H1 (cell line): Measurements from ENCODE around the gene IRAK4. TPM values are rescaled to one million over a fixed set of nuclear protein-coding genes. Genes with fewer than 3 reads are reported as not detected.

Source experiments
- BCL11A ChIP-seq, 2 experiments: IDR thresholded peaks; one replicate each; pipeline ENCODE4 v1.6.1; 2011; ENCODE audit warnings: low read depth in 2 of 2, low read length in 2 of 2, mild to moderate bottlenecking in 2 of 2
- EGR1 ChIP-seq: IDR thresholded peaks from 2 replicates; pipeline ENCODE4 v1.6.1; 2011; ENCODE audit warnings: low read depth, low read length, borderline replicate concordance
- KDM4A ChIP-seq: IDR thresholded peaks from one replicate; pipeline ENCODE4 v1.7.1; 2012; ENCODE audit warnings: low read depth, mild to moderate bottlenecking, moderate library complexity, low read length, inconsistent platforms; ENCODE audit not compliant: severe bottlenecking
- NANOG ChIP-seq: IDR thresholded peaks from 2 replicates; pipeline ENCODE4 v1.6.1; 2011; ENCODE audit warnings: low read length, low read depth, mild to moderate bottlenecking, inconsistent platforms; ENCODE audit not compliant: insufficient read depth, poor library complexity, severe bottlenecking
- SIRT6 ChIP-seq: IDR thresholded peaks from one replicate; pipeline ENCODE4 v1.7.1; 2012; ENCODE audit warnings: low read length, inconsistent platforms
- SRF ChIP-seq: IDR thresholded peaks from 2 replicates; pipeline ENCODE4 v1.6.1; 2011; ENCODE audit warnings: mild to moderate bottlenecking, low read depth, low read length, moderate library complexity
- TAF7 ChIP-seq: optimal IDR thresholded peaks from 2 replicates; pipeline ENCODE3; 2011; ENCODE audit warnings: low read depth, mild to moderate bottlenecking, inconsistent platforms, low read length, moderate library complexity, borderline replicate concordance
- polyA plus RNA-seq, 7 experiments: library from polyadenylated mRNA; depleted of rRNA in 3 of 7; stranded (reverse) in 5 of 7; unstranded in 2 of 7; fragments of >200 nt in 5 of 7; fragments of 200-250 nt in 2 of 7; gene quantifications; 1 replicate in 5 of 7; 2 replicates in 1 of 7; 4 replicates in 1 of 7; pipeline versions ENCODE4 v1.2.1 to v1.2.3, GENCODE V29; 2011 to 2013; ENCODE audit warnings: missing spikeins in 2 of 7, mixed read lengths in 2 of 7
- total RNA-seq: library from RNA; stranded (reverse); fragmentation: NEBNext Ultra II Directional; extraction: Animal tissue kit (Norgen Biotek cat#: 25700); gene quantifications from 2 replicates; pipeline ENCODE4 v1.2.1, GENCODE V29; 2021
- TF ChIP-seq, protein P1 (sequence below): IDR thresholded peaks from 2 replicates; pipeline ENCODE4 v1.6.1; 2012; ENCODE audit warnings: inconsistent platforms
- TF ChIP-seq, protein P2 (sequence below): fragments of 300-600 bp; sonication (generic); IDR thresholded peaks from 2 replicates; pipeline ENCODE4 v1.7.1; 2012; ENCODE audit warnings: low read length, moderate library complexity, mild to moderate bottlenecking, inconsistent platforms; ENCODE audit not compliant: insufficient replicate concordance

Gene IRAK4
- total and polyA plus RNA-seq, 2 of the 8 experiments (the other 6 are each of a cell fraction or from before 2014, with no cell fraction given), result 2.3 to 7.7 TPM

DNA sequence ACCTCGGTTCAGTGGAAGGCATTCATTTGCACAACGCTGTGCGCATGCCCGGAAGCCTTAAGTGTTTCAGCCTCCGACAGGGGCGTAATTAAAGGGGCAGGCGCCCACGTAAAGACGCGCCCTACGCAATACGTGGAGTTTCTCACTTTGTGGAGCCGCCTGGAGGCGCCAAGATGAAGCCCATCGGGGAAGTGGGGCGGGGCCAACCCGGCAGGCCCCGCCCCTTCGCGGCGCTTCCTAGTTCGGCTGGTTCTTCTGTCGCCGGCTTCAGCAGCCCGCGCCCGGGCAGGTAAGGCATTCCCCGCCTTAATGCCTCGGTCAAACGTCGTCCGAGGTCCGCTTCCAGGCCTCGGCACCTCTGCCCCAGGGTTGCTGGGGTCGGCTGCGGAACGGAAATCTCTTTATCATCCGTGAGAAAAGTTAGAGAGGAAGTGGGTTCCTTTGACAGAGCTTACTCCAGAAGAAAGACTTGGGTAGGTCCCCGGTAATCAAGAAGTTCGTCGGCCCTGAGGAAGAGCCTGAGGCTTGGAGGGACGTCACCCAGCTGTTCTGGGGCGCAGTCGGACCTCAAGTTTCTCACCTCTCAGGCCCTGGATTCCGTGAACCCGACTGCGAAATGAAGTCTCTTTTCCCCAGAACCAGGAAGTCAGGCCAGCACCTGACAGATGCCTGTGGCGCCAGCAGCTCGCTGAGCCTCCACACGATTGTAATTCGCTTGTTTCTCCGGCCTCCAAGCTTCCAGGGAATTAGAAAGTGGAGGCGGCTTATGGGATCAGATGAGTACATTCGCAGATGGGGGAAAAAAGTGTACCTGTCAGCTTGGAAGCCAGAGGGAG, at the start of gene IRAK4, which contains the start of gene PUS7L (continued):
- TF ChIP-seq SRF (no peak), SIRT6 (no peak), KDM4A (no peak), BCL11A (IDR thresholded peaks at IDR 0.05; ENCODE audit: low read depth in 2 of 2, low read length in 2 of 2) (no peak), TAF7 (no peak), NANOG (no peak), EGR1 (no peak)
- TF ChIP-seq, protein P1, sequence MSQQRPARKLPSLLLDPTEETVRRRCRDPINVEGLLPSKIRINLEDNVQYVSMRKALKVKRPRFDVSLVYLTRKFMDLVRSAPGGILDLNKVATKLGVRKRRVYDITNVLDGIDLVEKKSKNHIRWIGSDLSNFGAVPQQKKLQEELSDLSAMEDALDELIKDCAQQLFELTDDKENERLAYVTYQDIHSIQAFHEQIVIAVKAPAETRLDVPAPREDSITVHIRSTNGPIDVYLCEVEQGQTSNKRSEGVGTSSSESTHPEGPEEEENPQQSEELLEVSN, result peak; percentile 83
- TF ChIP-seq, protein P2, sequence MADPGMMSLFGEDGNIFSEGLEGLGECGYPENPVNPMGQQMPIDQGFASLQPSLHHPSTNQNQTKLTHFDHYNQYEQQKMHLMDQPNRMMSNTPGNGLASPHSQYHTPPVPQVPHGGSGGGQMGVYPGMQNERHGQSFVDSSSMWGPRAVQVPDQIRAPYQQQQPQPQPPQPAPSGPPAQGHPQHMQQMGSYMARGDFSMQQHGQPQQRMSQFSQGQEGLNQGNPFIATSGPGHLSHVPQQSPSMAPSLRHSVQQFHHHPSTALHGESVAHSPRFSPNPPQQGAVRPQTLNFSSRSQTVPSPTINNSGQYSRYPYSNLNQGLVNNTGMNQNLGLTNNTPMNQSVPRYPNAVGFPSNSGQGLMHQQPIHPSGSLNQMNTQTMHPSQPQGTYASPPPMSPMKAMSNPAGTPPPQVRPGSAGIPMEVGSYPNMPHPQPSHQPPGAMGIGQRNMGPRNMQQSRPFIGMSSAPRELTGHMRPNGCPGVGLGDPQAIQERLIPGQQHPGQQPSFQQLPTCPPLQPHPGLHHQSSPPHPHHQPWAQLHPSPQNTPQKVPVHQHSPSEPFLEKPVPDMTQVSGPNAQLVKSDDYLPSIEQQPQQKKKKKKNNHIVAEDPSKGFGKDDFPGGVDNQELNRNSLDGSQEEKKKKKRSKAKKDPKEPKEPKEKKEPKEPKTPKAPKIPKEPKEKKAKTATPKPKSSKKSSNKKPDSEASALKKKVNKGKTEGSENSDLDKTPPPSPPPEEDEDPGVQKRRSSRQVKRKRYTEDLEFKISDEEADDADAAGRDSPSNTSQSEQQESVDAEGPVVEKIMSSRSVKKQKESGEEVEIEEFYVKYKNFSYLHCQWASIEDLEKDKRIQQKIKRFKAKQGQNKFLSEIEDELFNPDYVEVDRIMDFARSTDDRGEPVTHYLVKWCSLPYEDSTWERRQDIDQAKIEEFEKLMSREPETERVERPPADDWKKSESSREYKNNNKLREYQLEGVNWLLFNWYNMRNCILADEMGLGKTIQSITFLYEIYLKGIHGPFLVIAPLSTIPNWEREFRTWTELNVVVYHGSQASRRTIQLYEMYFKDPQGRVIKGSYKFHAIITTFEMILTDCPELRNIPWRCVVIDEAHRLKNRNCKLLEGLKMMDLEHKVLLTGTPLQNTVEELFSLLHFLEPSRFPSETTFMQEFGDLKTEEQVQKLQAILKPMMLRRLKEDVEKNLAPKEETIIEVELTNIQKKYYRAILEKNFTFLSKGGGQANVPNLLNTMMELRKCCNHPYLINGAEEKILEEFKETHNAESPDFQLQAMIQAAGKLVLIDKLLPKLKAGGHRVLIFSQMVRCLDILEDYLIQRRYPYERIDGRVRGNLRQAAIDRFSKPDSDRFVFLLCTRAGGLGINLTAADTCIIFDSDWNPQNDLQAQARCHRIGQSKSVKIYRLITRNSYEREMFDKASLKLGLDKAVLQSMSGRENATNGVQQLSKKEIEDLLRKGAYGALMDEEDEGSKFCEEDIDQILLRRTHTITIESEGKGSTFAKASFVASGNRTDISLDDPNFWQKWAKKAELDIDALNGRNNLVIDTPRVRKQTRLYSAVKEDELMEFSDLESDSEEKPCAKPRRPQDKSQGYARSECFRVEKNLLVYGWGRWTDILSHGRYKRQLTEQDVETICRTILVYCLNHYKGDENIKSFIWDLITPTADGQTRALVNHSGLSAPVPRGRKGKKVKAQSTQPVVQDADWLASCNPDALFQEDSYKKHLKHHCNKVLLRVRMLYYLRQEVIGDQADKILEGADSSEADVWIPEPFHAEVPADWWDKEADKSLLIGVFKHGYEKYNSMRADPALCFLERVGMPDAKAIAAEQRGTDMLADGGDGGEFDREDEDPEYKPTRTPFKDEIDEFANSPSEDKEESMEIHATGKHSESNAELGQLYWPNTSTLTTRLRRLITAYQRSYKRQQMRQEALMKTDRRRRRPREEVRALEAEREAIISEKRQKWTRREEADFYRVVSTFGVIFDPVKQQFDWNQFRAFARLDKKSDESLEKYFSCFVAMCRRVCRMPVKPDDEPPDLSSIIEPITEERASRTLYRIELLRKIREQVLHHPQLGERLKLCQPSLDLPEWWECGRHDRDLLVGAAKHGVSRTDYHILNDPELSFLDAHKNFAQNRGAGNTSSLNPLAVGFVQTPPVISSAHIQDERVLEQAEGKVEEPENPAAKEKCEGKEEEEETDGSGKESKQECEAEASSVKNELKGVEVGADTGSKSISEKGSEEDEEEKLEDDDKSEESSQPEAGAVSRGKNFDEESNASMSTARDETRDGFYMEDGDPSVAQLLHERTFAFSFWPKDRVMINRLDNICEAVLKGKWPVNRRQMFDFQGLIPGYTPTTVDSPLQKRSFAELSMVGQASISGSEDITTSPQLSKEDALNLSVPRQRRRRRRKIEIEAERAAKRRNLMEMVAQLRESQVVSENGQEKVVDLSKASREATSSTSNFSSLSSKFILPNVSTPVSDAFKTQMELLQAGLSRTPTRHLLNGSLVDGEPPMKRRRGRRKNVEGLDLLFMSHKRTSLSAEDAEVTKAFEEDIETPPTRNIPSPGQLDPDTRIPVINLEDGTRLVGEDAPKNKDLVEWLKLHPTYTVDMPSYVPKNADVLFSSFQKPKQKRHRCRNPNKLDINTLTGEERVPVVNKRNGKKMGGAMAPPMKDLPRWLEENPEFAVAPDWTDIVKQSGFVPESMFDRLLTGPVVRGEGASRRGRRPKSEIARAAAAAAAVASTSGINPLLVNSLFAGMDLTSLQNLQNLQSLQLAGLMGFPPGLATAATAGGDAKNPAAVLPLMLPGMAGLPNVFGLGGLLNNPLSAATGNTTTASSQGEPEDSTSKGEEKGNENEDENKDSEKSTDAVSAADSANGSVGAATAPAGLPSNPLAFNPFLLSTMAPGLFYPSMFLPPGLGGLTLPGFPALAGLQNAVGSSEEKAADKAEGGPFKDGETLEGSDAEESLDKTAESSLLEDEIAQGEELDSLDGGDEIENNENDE, result no peak
